HepG2 (cell line): ENCODE results near the gene U2AF2. TPM values are rescaled to one million over a fixed set of nuclear protein-coding genes. Genes with fewer than 3 reads are reported as not detected.

Source experiments
- CHCHD3 ChIP-seq: sonication (generic); formaldehyde crosslinking; IDR thresholded peaks from 2 replicates; pipeline ENCODE4 v1.8.0; 2022; ENCODE audit warnings: mild to moderate bottlenecking, missing genetic modification reagents, moderate library complexity
- POGZ ChIP-seq: sonication (generic); formaldehyde crosslinking; IDR thresholded peaks from 2 replicates; pipeline ENCODE4 v1.4.0; 2020; ENCODE audit warnings: mild to moderate bottlenecking, missing genetic modification reagents
- POLR2AphosphoS5 ChIP-seq: IDR thresholded peaks from 2 replicates; pipeline ENCODE4 v1.6.1; 2012; ENCODE audit warnings: low read depth, low read length
- SP4 ChIP-seq: sonication (generic); formaldehyde crosslinking; IDR thresholded peaks from 2 replicates; pipeline ENCODE4 v1.8.1; 2023; ENCODE audit warnings: mild to moderate bottlenecking, missing genetic modification reagents
- ZBTB20 ChIP-seq: sonication (generic); formaldehyde crosslinking; IDR thresholded peaks from 2 replicates; pipeline ENCODE4 v1.8.1; 2023; ENCODE audit warnings: missing genetic modification reagents, low read depth, mild to moderate bottlenecking, borderline replicate concordance
- ZFP82 ChIP-seq: sonication (generic); formaldehyde crosslinking; IDR thresholded peaks from 2 replicates; pipeline ENCODE4 v1.5.1; 2020; ENCODE audit warnings: mild to moderate bottlenecking, missing genetic modification reagents, borderline replicate concordance
- ZFY ChIP-seq: sonication (generic); formaldehyde crosslinking; IDR thresholded peaks from 2 replicates; pipeline ENCODE4 v1.4.0; 2020; ENCODE audit warnings: missing genetic modification reagents
- ZNF879 ChIP-seq: sonication (generic); formaldehyde crosslinking; IDR thresholded peaks from 2 replicates; pipeline ENCODE4 v1.8.1; 2023; ENCODE audit warnings: missing genetic modification reagents
- polyA plus RNA-seq, 8 experiments: library from polyadenylated mRNA; depleted of rRNA in 3 of 8; stranded (reverse) in 7 of 8; unstranded in 1 of 8; fragments of >200 nt; fragmentation: Illumina TruSeq in 4 of 8; extraction: Trizol in 4 of 8; gene quantifications; 2 replicates each; pipeline versions ENCODE4 v1.2.1 to v1.2.3, GENCODE V29; 2011 to 2016; ENCODE audit warnings: low read depth in 4 of 8, missing spikeins in 1 of 8, mixed read lengths in 1 of 8; ENCODE audit not compliant: insufficient read depth in 1 of 8
- total RNA-seq, 5 experiments: library from RNA; depleted of rRNA; stranded (reverse); fragments of >200 nt; fragmentation: Illumina TruSeq; extraction: Trizol; gene quantifications; 2 replicates each; pipeline ENCODE4 v1.2.3, GENCODE V29; 2016; ENCODE audit warnings: low read depth in 1 of 5
- TF ChIP-seq, protein P1 (sequence below), 2 experiments: fragments of 450-650 bp in 1 of 2; sonication (generic) in 1 of 2; formaldehyde crosslinking in 1 of 2; IDR thresholded peaks; 2 replicates each; pipeline versions ENCODE4 v1.6.1 to v1.8.0; 2016 to 2022; ENCODE audit warnings: antibody characterized with exemption in 1 of 2, mild to moderate bottlenecking in 1 of 2, missing genetic modification reagents in 1 of 2
- TF ChIP-seq, protein P2 (sequence below): sonication (generic); formaldehyde crosslinking; IDR thresholded peaks from 2 replicates; pipeline ENCODE4 v1.4.0; 2020; ENCODE audit warnings: missing genetic modification reagents
- TF ChIP-seq, protein P3 (sequence below): sonication (generic); formaldehyde crosslinking; IDR thresholded peaks from 2 replicates; pipeline ENCODE4 v1.4.0; 2020; ENCODE audit warnings: missing genetic modification reagents

U2AF2 gene
- total and polyA plus RNA-seq, 2 of the 13 experiments (the other 11 are each of a cell fraction or from before 2014, with no cell fraction given) = 84.3 to 124 TPM

DNA sequence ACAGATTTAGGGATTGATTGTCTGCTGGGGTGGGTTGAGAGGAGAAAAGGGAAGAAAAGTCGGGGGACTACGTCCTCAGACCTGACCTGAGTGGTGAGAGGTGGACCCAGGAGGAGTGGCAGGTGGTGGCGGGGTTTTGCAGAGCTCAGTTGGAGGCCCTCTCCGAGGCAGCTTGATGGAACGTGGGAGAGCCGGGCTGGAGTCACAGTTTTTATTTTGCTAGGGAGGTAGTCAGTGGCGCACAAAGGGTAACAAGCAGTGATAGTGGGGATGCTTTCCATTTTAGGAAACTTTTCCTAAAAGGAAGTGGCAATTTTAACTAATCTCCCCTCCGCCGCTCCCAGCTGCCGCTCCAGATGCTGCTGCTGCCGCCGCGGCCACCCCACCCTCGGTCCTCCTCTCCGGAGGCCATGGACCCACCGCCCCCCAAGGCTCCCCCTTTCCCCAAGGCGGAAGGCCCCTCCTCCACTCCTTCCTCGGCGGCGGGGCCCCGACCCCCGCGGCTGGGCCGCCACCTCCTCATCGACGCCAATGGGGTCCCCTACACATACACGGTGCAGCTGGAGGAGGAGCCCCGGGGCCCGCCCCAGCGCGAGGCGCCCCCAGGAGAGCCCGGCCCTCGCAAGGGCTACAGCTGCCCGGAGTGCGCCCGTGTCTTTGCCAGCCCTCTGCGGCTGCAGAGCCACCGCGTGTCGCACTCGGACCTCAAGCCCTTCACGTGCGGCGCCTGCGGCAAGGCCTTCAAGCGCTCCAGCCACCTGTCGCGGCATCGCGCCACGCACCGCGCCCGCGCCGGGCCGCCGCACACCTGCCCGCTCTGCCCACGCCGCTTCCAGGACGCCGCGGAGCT lies 12.5 kb upstream of the U2AF2 start (continued):
- TF ChIP-seq, protein P1, sequence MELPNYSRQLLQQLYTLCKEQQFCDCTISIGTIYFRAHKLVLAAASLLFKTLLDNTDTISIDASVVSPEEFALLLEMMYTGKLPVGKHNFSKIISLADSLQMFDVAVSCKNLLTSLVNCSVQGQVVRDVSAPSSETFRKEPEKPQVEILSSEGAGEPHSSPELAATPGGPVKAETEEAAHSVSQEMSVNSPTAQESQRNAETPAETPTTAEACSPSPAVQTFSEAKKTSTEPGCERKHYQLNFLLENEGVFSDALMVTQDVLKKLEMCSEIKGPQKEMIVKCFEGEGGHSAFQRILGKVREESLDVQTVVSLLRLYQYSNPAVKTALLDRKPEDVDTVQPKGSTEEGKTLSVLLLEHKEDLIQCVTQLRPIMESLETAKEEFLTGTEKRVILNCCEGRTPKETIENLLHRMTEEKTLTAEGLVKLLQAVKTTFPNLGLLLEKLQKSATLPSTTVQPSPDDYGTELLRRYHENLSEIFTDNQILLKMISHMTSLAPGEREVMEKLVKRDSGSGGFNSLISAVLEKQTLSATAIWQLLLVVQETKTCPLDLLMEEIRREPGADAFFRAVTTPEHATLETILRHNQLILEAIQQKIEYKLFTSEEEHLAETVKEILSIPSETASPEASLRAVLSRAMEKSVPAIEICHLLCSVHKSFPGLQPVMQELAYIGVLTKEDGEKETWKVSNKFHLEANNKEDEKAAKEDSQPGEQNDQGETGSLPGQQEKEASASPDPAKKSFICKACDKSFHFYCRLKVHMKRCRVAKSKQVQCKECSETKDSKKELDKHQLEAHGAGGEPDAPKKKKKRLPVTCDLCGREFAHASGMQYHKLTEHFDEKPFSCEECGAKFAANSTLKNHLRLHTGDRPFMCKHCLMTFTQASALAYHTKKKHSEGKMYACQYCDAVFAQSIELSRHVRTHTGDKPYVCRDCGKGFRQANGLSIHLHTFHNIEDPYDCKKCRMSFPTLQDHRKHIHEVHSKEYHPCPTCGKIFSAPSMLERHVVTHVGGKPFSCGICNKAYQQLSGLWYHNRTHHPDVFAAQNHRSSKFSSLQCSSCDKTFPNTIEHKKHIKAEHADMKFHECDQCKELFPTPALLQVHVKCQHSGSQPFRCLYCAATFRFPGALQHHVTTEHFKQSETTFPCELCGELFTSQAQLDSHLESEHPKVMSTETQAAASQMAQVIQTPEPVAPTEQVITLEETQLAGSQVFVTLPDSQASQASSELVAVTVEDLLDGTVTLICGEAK (IDR thresholded peaks at IDR 0.05) = no peak
- TF ChIP-seq, protein P1 (CRISPR knock-in tag; IDR thresholded peaks at IDR 0.05) = peak; percentile 61; the same call in 1 of the 2 replicates
- peak; percentile 22 for TF ChIP-seq ZFY (CRISPR knock-in tag)
- TF ChIP-seq, protein P2, sequence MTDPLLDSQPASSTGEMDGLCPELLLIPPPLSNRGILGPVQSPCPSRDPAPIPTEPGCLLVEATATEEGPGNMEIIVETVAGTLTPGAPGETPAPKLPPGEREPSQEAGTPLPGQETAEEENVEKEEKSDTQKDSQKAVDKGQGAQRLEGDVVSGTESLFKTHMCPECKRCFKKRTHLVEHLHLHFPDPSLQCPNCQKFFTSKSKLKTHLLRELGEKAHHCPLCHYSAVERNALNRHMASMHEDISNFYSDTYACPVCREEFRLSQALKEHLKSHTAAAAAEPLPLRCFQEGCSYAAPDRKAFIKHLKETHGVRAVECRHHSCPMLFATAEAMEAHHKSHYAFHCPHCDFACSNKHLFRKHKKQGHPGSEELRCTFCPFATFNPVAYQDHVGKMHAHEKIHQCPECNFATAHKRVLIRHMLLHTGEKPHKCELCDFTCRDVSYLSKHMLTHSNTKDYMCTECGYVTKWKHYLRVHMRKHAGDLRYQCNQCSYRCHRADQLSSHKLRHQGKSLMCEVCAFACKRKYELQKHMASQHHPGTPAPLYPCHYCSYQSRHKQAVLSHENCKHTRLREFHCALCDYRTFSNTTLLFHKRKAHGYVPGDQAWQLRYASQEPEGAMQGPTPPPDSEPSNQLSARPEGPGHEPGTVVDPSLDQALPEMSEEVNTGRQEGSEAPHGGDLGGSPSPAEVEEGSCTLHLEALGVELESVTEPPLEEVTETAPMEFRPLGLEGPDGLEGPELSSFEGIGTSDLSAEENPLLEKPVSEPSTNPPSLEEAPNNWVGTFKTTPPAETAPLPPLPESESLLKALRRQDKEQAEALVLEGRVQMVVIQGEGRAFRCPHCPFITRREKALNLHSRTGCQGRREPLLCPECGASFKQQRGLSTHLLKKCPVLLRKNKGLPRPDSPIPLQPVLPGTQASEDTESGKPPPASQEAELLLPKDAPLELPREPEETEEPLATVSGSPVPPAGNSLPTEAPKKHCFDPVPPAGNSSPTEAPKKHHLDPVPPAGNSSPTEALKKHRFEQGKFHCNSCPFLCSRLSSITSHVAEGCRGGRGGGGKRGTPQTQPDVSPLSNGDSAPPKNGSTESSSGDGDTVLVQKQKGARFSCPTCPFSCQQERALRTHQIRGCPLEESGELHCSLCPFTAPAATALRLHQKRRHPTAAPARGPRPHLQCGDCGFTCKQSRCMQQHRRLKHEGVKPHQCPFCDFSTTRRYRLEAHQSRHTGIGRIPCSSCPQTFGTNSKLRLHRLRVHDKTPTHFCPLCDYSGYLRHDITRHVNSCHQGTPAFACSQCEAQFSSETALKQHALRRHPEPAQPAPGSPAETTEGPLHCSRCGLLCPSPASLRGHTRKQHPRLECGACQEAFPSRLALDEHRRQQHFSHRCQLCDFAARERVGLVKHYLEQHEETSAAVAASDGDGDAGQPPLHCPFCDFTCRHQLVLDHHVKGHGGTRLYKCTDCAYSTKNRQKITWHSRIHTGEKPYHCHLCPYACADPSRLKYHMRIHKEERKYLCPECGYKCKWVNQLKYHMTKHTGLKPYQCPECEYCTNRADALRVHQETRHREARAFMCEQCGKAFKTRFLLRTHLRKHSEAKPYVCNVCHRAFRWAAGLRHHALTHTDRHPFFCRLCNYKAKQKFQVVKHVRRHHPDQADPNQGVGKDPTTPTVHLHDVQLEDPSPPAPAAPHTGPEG (CRISPR knock-in tag) = peak; percentile 57; the same call in 1 of the 2 replicates
- TF ChIP-seq ZFP82 (CRISPR knock-in tag) = peak; percentile 64; the same call in 1 of the 2 replicates
- no peak for TF ChIP-seq ZBTB20 (CRISPR knock-in tag)
- TF ChIP-seq CHCHD3 (CRISPR knock-in tag) = 0 out of 2 replicates have a peak, but pooled peaks have one; percentile 56
- TF ChIP-seq, protein P3, sequence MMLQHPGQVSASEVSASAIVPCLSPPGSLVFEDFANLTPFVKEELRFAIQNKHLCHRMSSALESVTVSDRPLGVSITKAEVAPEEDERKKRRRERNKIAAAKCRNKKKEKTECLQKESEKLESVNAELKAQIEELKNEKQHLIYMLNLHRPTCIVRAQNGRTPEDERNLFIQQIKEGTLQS = no peak
- peak; percentile 17; the same call in 1 of the 2 replicates for TF ChIP-seq SP4 (CRISPR knock-in tag)
- no peak for TF ChIP-seq POLR2AphosphoS5
- 0 out of 2 replicates have a peak, but pooled peaks have one; percentile 36 for TF ChIP-seq ZNF879 (CRISPR knock-in tag)
- TF ChIP-seq POGZ (CRISPR knock-in tag) = no peak
